GM23338 (cell line): ENCODE measurements around the gene ARHGEF11. TPM values are rescaled to one million over a fixed set of nuclear protein-coding genes. Genes with fewer than 3 reads are reported as not detected.

Experiments
- ATAC-seq: fragments of 200-7000 bp; cut with Tn5 transposase; 3 replicates; pipeline ENCODE4 v1.9.1; 2020
- DNase-seq: peaks from one replicate; pipeline ENCODE4 v3.0.0-alpha.2; 2015; ENCODE audit warnings: low spot score
- H2AFZ ChIP-seq: fragments of 200-600 bp; sonication (generic); 2 replicates; pipeline ENCODE4 v1.8.0; 2016; ENCODE audit warnings: antibody characterized with exemption, mild to moderate bottlenecking, moderate library complexity
- H3F3A ChIP-seq: fragments of 200-600 bp; sonication (generic); replicated peaks from 2 replicates; pipeline ENCODE4 v1.8.0; 2017; ENCODE audit warnings: antibody characterized with exemption, mixed run types, low read depth
- H3K27ac ChIP-seq: fragments of 200-600 bp; sonication (generic); 2 replicates; pipeline ENCODE4 v1.6.1; 2016; ENCODE audit warnings: low read depth
- H3K27me3 ChIP-seq: fragments of 200-600 bp; sonication (generic); 2 replicates; pipeline ENCODE4 v1.8.0; 2016; ENCODE audit warnings: mild to moderate bottlenecking, mixed run types, moderate library complexity; ENCODE audit not compliant: insufficient read depth
- H3K36me3 ChIP-seq: fragments of 200-600 bp; sonication (generic); 2 replicates; pipeline ENCODE4 v1.8.0; 2016; ENCODE audit warnings: mild to moderate bottlenecking; ENCODE audit not compliant: insufficient read depth
- H3K4me1 ChIP-seq: fragments of 200-600 bp; sonication (generic); 2 replicates; pipeline ENCODE4 v1.8.0; 2016; ENCODE audit warnings: mild to moderate bottlenecking, moderate library complexity; ENCODE audit not compliant: insufficient read depth
- H3K4me2 ChIP-seq: fragments of 200-600 bp; sonication (generic); 2 replicates; pipeline ENCODE4 v1.7.1; 2017; ENCODE audit warnings: mixed run types
- H3K4me3 ChIP-seq: fragments of 200-600 bp; sonication (generic); 2 replicates; pipeline ENCODE4 v1.6.1; 2016; ENCODE audit warnings: mixed run types
- H3K79me2 ChIP-seq: fragments of 200-600 bp; sonication (generic); replicated peaks from 2 replicates; pipeline ENCODE4 v1.8.0; 2017; ENCODE audit warnings: mild to moderate bottlenecking; ENCODE audit not compliant: insufficient read depth
- H3K9me2 ChIP-seq: fragments of 200-600 bp; sonication (generic); 2 replicates; pipeline ENCODE4 v1.8.0; 2017; ENCODE audit not compliant: insufficient read depth
- H4K20me1 ChIP-seq: fragments of 200-600 bp; sonication (generic); replicated peaks from 2 replicates; pipeline ENCODE4 v1.8.0; 2017; ENCODE audit warnings: mild to moderate bottlenecking; ENCODE audit not compliant: insufficient read depth
- H3K27ac Mint-ChIP-seq: 2 replicates; pipeline ENCODE4 v1.8.0; 2020; ENCODE audit warnings: inconsistent platforms, mild to moderate bottlenecking, moderate library complexity, mixed read lengths
- H3K27me3 Mint-ChIP-seq: 3 replicates; pipeline ENCODE4 v1.8.0; 2022; ENCODE audit warnings: low read depth, mild to moderate bottlenecking, moderate library complexity, mixed read lengths, inconsistent platforms; ENCODE audit not compliant: insufficient read depth, poor library complexity
- H3K36me3 Mint-ChIP-seq: 3 replicates; pipeline ENCODE4 v1.8.0; 2021; ENCODE audit warnings: low read depth, mild to moderate bottlenecking, inconsistent platforms, moderate library complexity, mixed read lengths
- H3K4me1 Mint-ChIP-seq: 3 replicates; pipeline ENCODE4 v1.8.0; 2020; ENCODE audit warnings: mild to moderate bottlenecking, inconsistent platforms, mixed read lengths
- H3K4me3 Mint-ChIP-seq: 3 replicates; pipeline ENCODE4 v1.8.0; 2021; ENCODE audit warnings: moderate library complexity, mild to moderate bottlenecking, inconsistent platforms, mixed read lengths
- H3K9me3 Mint-ChIP-seq: 3 replicates; pipeline ENCODE4 v1.8.0; 2020; ENCODE audit warnings: moderate library complexity, mild to moderate bottlenecking, inconsistent platforms, mixed read lengths
- EZH2 ChIP-seq: fragments of 200-600 bp; sonication (generic); IDR thresholded peaks from one replicate; pipeline ENCODE4 v1.8.0; 2017; ENCODE audit warnings: antibody characterized with exemption, mild to moderate bottlenecking, low read depth; ENCODE audit not compliant: unreplicated experiment
- NANOG ChIP-seq: IDR thresholded peaks from 2 replicates; pipeline ENCODE4 v1.6.1; 2016; ENCODE audit warnings: antibody characterized with exemption, borderline replicate concordance
- POLR2AphosphoS5 ChIP-seq: IDR thresholded peaks from 2 replicates; pipeline ENCODE4 v1.6.1; 2016; ENCODE audit warnings: antibody characterized with exemption, low read depth
- STAT1 ChIP-seq: IDR thresholded peaks from one replicate; pipeline ENCODE4 v1.6.1; 2016; ENCODE audit warnings: antibody characterized with exemption; ENCODE audit not compliant: unreplicated experiment
- ZNF114 ChIP-seq: fragments of 250-450 bp; sonication (Bioruptor Pico); IDR thresholded peaks from 2 replicates; pipeline ENCODE4 v1.5.0; 2020; ENCODE audit warnings: mild to moderate bottlenecking, moderate library complexity
- polyA plus RNA-seq: library from polyadenylated mRNA; unstranded; fragments of >200 nt; fragmentation: Nextera tagmentation; extraction: Ambion mirVana; gene quantifications from 2 replicates; pipeline ENCODE4 v1.2.1, GENCODE V29; 2016
- total RNA-seq: library from RNA; depleted of rRNA; stranded (reverse); fragments of >200 nt; shearing (Covaris generic); gene quantifications from 2 replicates; pipeline ENCODE4 v1.2.3, GENCODE V29; 2014
- TF ChIP-seq, protein P1 (sequence below): IDR thresholded peaks from 2 replicates; pipeline ENCODE4 v1.6.1; 2016; ENCODE audit warnings: antibody characterized with exemption
- TF ChIP-seq, protein P2 (sequence below), 2 experiments: fragments of 200-600 bp in 1 of 2; sonication (generic) in 1 of 2; conservative IDR thresholded peaks; 2 replicates each; pipeline versions ENCODE4 v1.5.1 to v1.6.1; 2016 to 2017; ENCODE audit warnings: antibody characterized with exemption in 2 of 2, low read depth in 2 of 2, mild to moderate bottlenecking in 2 of 2, moderate library complexity in 1 of 2
- TF ChIP-seq, protein P3 (sequence below): IDR thresholded peaks from one replicate; pipeline ENCODE4 v1.6.1; 2018; ENCODE audit warnings: antibody characterized with exemption; ENCODE audit not compliant: unreplicated experiment

ARHGEF11 gene
- total and polyA plus RNA-seq, 2 experiments from 2014 or later: 12.3 to 33.7 TPM

DNA sequence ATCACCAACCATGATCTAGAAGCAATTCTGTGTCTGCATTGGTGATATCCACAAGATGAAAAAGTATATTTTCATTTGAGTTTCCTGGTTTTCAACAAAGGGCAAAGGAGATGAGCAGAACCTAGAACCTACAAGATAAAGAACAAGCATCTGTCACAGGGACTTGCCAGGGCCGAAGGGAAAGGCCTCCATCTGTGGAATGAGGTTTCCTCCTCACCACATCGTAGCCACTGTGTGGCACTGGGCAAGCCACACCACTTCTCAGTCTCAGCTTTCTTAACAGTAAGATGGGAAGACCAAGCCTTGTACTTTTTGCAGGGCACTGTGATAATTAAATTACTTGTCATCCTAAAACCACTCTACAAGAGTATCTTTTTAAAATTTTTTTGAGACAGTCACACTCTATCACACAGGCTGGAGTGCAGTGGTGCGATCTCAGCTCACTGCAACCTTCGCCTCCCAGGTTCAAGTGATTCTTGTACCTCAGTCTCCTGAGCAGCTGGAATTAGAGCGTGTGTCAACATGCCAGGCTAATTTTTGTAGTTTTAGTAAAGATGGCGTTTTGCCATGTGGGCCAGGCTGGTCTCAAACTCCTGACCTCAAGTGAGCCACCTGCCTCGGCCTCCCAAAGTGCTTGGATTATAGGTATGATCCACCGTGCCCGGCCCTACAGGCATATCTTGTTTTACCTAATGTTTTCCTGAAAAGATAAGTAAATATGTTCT lies 45.8 kb downstream of the ARHGEF11 start:
- no peak overlapping the region for H3K4me2 ChIP-seq
- H3K27me3 ChIP-seq: no peaks in the 10 kb centered on the region
- H4K20me1 ChIP-seq: peaks cover 18% of the 10 kb centered on the region
- no peaks in the 10 kb centered on the region for H3K36me3 ChIP-seq
- Mint-ChIP-seq H3K4me1 (peaks cover 56% of the 10 kb centered on the region), H3K36me3 (no peaks in the 10 kb centered on the region), H3K9me3 (no peaks in the 10 kb centered on the region), H3K27me3 (no peaks in the 10 kb centered on the region), H3K4me3 (no peak overlapping the region), H3K27ac (no peak overlapping the region)
- TF ChIP-seq POLR2AphosphoS5: no peak
- TF ChIP-seq EZH2: no peak
- TF ChIP-seq, protein P1, sequence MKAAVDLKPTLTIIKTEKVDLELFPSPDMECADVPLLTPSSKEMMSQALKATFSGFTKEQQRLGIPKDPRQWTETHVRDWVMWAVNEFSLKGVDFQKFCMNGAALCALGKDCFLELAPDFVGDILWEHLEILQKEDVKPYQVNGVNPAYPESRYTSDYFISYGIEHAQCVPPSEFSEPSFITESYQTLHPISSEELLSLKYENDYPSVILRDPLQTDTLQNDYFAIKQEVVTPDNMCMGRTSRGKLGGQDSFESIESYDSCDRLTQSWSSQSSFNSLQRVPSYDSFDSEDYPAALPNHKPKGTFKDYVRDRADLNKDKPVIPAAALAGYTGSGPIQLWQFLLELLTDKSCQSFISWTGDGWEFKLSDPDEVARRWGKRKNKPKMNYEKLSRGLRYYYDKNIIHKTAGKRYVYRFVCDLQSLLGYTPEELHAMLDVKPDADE: no peak
- H3K79me2 ChIP-seq: peaks cover 89% of the 10 kb centered on the region
- DNase-seq: no peak
- peaks cover 53% of the 10 kb centered on the region for H3K4me1 ChIP-seq
- H3K4me3 ChIP-seq: no peak overlapping the region
- no peak overlapping the region for H2AFZ ChIP-seq
- no peak overlapping the region for H3K27ac ChIP-seq
- no peaks in the 10 kb centered on the region for H3K9me2 ChIP-seq
- no peaks in the 10 kb centered on the region for H3F3A ChIP-seq
- no peak for ATAC-seq

DNA sequence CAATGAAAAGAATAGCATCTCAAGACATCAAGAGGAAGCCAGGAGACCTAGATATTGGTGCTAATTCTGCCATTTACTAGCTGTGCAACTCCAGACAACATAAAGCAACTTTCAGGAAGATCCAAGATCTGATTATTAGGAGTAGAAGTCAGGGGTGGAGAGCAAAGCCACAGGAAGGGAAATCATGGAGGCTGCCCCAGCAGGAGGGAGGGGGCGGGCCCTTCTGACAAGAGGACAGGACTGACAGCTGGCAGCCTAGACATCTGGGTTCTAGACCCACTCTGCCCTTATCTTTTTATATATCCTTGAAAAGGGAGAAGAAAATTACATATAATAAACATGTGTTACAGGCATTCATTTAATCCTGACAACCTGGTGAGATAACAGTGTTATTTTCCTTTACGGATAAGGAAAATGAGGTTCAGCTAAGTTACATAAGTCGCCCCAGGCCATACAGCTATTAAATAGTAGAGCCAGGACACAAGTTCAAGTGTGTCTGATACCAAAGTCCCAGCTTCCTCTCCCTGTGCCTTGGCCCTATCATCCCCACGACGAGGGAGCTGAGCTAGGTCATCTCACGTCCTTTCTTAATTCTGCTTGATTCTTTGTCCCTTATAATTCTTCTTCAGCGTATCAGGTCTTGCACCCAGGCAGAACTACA lies 46.6 kb downstream of the ARHGEF11 start:
- Histone ChIP-seq H3K27me3 (no peaks in the 10 kb centered on the region), H3K27ac (no peak overlapping the region), H3K36me3 (no peaks in the 10 kb centered on the region), H2AFZ (no peak overlapping the region), H3K79me2 (peaks cover 88% of the 10 kb centered on the region), H4K20me1 (peaks cover 20% of the 10 kb centered on the region), H3K9me2 (no peaks in the 10 kb centered on the region), H3F3A (no peaks in the 10 kb centered on the region), H3K4me3 (no peak overlapping the region), H3K4me2 (no peak overlapping the region), H3K4me1 (peaks cover 45% of the 10 kb centered on the region)
- no peak overlapping the region for H3K4me3 Mint-ChIP-seq
- no peak overlapping the region for H3K27ac Mint-ChIP-seq
- no peaks in the 10 kb centered on the region for H3K9me3 Mint-ChIP-seq
- no peak for TF ChIP-seq ZNF114 (CRISPR knock-in tag)
- TF ChIP-seq EZH2: no peak
- no peak for TF ChIP-seq NANOG
- TF ChIP-seq STAT1: no peak
- TF ChIP-seq, protein P2, sequence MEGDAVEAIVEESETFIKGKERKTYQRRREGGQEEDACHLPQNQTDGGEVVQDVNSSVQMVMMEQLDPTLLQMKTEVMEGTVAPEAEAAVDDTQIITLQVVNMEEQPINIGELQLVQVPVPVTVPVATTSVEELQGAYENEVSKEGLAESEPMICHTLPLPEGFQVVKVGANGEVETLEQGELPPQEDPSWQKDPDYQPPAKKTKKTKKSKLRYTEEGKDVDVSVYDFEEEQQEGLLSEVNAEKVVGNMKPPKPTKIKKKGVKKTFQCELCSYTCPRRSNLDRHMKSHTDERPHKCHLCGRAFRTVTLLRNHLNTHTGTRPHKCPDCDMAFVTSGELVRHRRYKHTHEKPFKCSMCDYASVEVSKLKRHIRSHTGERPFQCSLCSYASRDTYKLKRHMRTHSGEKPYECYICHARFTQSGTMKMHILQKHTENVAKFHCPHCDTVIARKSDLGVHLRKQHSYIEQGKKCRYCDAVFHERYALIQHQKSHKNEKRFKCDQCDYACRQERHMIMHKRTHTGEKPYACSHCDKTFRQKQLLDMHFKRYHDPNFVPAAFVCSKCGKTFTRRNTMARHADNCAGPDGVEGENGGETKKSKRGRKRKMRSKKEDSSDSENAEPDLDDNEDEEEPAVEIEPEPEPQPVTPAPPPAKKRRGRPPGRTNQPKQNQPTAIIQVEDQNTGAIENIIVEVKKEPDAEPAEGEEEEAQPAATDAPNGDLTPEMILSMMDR (conservative IDR thresholded peaks at IDR 0.05; ENCODE audit: low read depth in 2 of 2): no peak
- TF ChIP-seq, protein P3, sequence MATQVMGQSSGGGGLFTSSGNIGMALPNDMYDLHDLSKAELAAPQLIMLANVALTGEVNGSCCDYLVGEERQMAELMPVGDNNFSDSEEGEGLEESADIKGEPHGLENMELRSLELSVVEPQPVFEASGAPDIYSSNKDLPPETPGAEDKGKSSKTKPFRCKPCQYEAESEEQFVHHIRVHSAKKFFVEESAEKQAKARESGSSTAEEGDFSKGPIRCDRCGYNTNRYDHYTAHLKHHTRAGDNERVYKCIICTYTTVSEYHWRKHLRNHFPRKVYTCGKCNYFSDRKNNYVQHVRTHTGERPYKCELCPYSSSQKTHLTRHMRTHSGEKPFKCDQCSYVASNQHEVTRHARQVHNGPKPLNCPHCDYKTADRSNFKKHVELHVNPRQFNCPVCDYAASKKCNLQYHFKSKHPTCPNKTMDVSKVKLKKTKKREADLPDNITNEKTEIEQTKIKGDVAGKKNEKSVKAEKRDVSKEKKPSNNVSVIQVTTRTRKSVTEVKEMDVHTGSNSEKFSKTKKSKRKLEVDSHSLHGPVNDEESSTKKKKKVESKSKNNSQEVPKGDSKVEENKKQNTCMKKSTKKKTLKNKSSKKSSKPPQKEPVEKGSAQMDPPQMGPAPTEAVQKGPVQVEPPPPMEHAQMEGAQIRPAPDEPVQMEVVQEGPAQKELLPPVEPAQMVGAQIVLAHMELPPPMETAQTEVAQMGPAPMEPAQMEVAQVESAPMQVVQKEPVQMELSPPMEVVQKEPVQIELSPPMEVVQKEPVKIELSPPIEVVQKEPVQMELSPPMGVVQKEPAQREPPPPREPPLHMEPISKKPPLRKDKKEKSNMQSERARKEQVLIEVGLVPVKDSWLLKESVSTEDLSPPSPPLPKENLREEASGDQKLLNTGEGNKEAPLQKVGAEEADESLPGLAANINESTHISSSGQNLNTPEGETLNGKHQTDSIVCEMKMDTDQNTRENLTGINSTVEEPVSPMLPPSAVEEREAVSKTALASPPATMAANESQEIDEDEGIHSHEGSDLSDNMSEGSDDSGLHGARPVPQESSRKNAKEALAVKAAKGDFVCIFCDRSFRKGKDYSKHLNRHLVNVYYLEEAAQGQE: no peak
- DNase-seq (no peak), ATAC-seq (no peak)
- H3K4me1 Mint-ChIP-seq: peaks cover 48% of the 10 kb centered on the region
- H3K36me3 Mint-ChIP-seq: no peaks in the 10 kb centered on the region
- no peaks in the 10 kb centered on the region for H3K27me3 Mint-ChIP-seq
